ENCODE results near the gene SPOP.
"Not testable (repeated sequence)": the region's sequence is repeated elsewhere in the genome, so short reads cannot be mapped to it uniquely, and the experiment has no call there.

The SPOP gene

GRCh38 chr17:49664706-49665211 is 13.1 kb downstream of the SPOP start:
- TF ChIP-seq, protein P1, sequence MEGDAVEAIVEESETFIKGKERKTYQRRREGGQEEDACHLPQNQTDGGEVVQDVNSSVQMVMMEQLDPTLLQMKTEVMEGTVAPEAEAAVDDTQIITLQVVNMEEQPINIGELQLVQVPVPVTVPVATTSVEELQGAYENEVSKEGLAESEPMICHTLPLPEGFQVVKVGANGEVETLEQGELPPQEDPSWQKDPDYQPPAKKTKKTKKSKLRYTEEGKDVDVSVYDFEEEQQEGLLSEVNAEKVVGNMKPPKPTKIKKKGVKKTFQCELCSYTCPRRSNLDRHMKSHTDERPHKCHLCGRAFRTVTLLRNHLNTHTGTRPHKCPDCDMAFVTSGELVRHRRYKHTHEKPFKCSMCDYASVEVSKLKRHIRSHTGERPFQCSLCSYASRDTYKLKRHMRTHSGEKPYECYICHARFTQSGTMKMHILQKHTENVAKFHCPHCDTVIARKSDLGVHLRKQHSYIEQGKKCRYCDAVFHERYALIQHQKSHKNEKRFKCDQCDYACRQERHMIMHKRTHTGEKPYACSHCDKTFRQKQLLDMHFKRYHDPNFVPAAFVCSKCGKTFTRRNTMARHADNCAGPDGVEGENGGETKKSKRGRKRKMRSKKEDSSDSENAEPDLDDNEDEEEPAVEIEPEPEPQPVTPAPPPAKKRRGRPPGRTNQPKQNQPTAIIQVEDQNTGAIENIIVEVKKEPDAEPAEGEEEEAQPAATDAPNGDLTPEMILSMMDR (IDR thresholded peaks at IDR 0.05) = no peak
- Histone ChIP-seq H3K27ac (no peak overlapping the region), H3K9me3 (no peaks in the 10 kb centered on the region), H3K27me3 (no peaks in the 10 kb centered on the region), H3K4me1 (peaks cover 0 to 63% (median 6%) of the 10 kb centered on the region in 4 donors), H3K4me3 (no peak overlapping the region), H3K36me3 (peaks cover 0 to 10% (median 0%) of the 10 kb centered on the region in 3 donors)
- intact Hi-C loops (cut with DNase I; ENCODE audit: low total_unique reads) = no loop called here
- no peak for DNase-seq

- Histone ChIP-seq H3K4me1 (peaks cover 0 to 83% (median 11%) of the 10 kb centered on the region in 4 donors), H3K27me3 (no peaks in the 10 kb centered on the region), H3K9me3 (no peaks in the 10 kb centered on the region), H3K4me3 (no peak overlapping the region), H3K36me3 (peaks cover 0 to 10% (median 0%) of the 10 kb centered on the region in 3 donors), H3K27ac (no peak overlapping the region)
- no peak for DNase-seq
- TF ChIP-seq, protein P1 (IDR thresholded peaks at IDR 0.05) = no peak
- intact Hi-C loops (cut with DNase I; ENCODE audit: low total_unique reads) = no loop called here
Measured at GRCh38 chr17:49659661-49660382, 18.1 kb downstream of the SPOP start.

DNA sequence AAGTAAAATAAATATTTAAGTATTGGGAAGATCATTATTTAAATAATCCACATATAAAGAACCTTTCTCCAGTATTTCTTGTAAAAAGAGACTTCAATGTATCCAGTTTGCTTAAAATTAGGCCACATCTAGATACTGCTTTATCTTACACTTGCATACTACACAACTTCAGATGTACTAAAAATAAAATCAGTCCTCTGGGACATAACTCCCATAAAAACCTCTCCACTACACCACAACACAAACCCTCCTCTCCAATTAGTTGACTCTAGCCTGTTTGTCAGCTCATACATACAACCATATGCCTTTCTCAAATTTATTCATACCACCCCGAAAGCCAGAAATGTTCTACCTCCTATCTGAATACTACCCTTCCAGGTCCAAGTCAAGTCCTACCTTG is 21.6 kb downstream of the SPOP start:
- Histone ChIP-seq H3K27ac (peak overlapping the region; percentile 21 to 86), H3K4me1 (peaks cover 0 to 88% (median 31%) of the 10 kb centered on the region in 4 donors)

DNA sequence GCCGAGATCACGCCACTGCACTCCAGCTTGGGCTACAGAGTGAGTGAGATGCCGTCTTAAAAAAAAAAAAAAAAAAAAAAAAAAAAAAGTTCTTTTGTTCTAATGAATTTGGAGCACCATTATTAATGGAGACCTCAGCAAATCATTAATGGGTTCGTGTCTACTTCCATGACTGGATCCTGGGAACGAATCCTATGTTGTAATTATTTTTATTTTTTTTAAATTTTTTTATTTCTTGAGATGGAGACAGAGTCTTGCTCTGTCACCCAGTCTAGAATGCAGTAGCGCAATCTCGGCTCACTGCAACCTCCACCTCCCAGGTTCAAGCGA is 30.7 kb downstream of the SPOP start:
- intact Hi-C loops (cut with DNase I; ENCODE audit: low total_unique reads) = no loop called here
- TF ChIP-seq, protein P1 (IDR thresholded peaks at IDR 0.05) = no peak
- H3K4me3 ChIP-seq = peak overlapping the region; percentile 36 to 37

More for the DNA sequence above, 21.6 kb downstream of the SPOP start:
- Histone ChIP-seq H3K36me3 (no peaks in the 10 kb centered on the region), H3K27me3 (no peaks in the 10 kb centered on the region), H3K9me3 (no peaks in the 10 kb centered on the region), H3K4me3 (no peak overlapping the region)
- TF ChIP-seq, protein P1 (IDR thresholded peaks at IDR 0.05) = no peak
- DNase-seq = no peak
- intact Hi-C loops (cut with DNase I; ENCODE audit: low total_unique reads) = no loop called here

GRCh38 chr17:49646391-49647255 is 31.3 kb downstream of the SPOP start:
- Histone ChIP-seq H3K9me3 (no peaks in the 10 kb centered on the region), H3K4me3 (peak overlapping the region; percentile 36 to 37), H3K27ac (peak overlapping the region; percentile 86 to 90), H3K27me3 (no peaks in the 10 kb centered on the region), H3K36me3 (no peaks in the 10 kb centered on the region), H3K4me1 (peaks cover 0 to 98% (median 46%) of the 10 kb centered on the region in 4 donors)
- DNase-seq = peak; percentile 47 to 84
- TF ChIP-seq, protein P1 (IDR thresholded peaks at IDR 0.05) = no peak
- intact Hi-C loops (cut with DNase I; ENCODE audit: low total_unique reads) = no loop called here

More for the DNA sequence above, 30.7 kb downstream of the SPOP start:
- DNase-seq = no peak
- no peaks in the 10 kb centered on the region for H3K9me3 ChIP-seq
- peak overlapping the region; percentile 86 to 90 for H3K27ac ChIP-seq
- H3K4me1 ChIP-seq = peaks cover 0 to 98% (median 43%) of the 10 kb centered on the region in 4 donors
- H3K36me3 ChIP-seq = no peaks in the 10 kb centered on the region
- no peaks in the 10 kb centered on the region for H3K27me3 ChIP-seq

GRCh38 chr17:49646056-49646390 is 31.9 kb downstream of the SPOP start:
- Histone ChIP-seq H3K4me1 (peaks cover 0 to 98% (median 47%) of the 10 kb centered on the region in 4 donors), H3K4me3 (peak overlapping the region; percentile 36 to 37), H3K27ac (peak overlapping the region; percentile 86 to 90)
- H3K27me3 ChIP-seq; H3K36me3 ChIP-seq; intact Hi-C loops (cut with DNase I; ENCODE audit: low total_unique reads); H3K9me3 ChIP-seq; DNase-seq: not testable (repeated sequence)
